ENCODE measurements around the gene NOXA1.

- TF ChIP-seq POLR2A (IDR thresholded peaks at IDR 0.05; ENCODE audit: control extremely low read depth in 1 of 2, low read depth in 2 of 2, low read length in 2 of 2) (no peak), PHF8 (conservative IDR thresholded peaks at IDR 0.05; ENCODE audit: low read depth, low read length) (no peak), TAF1 (IDR thresholded peaks at IDR 0.05; ENCODE audit: low read depth, low read length) (no peak), TAF7 (optimal IDR thresholded peaks at IDR 0.05; ENCODE audit: borderline replicate concordance, low read depth, low read length) (no peak), POLR2AphosphoS5 (IDR thresholded peaks at IDR 0.05; ENCODE audit: low read depth, low read length) (no peak), TBP (IDR thresholded peaks at IDR 0.05; ENCODE audit: low read depth, low read length) (no peak), E2F6 (IDR thresholded peaks at IDR 0.05) (peak; percentile 61; the same call in 1 of the 2 replicates), JUND (IDR thresholded peaks at IDR 0.05; ENCODE audit: low read length) (no peak), EP300 (IDR thresholded peaks at IDR 0.05; ENCODE audit: borderline replicate concordance in 1 of 2, low read depth in 2 of 2, low read length in 2 of 2) (no peak), ZNF274 (IDR thresholded peaks at IDR 0.05; ENCODE audit: borderline replicate concordance, extremely low read depth, low read length) (no peak), RNF2 (IDR thresholded peaks at IDR 0.05; ENCODE audit: borderline replicate concordance, low read depth, low read length, missing control alignments, poor library complexity, severe bottlenecking) (no peak)
- TF ChIP-seq, protein P1, sequence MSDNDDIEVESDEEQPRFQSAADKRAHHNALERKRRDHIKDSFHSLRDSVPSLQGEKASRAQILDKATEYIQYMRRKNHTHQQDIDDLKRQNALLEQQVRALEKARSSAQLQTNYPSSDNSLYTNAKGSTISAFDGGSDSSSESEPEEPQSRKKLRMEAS (IDR thresholded peaks at IDR 0.05) = 0 out of 2 replicates have a peak, but pooled peaks have one; percentile 43
- TF ChIP-seq, protein P2, sequence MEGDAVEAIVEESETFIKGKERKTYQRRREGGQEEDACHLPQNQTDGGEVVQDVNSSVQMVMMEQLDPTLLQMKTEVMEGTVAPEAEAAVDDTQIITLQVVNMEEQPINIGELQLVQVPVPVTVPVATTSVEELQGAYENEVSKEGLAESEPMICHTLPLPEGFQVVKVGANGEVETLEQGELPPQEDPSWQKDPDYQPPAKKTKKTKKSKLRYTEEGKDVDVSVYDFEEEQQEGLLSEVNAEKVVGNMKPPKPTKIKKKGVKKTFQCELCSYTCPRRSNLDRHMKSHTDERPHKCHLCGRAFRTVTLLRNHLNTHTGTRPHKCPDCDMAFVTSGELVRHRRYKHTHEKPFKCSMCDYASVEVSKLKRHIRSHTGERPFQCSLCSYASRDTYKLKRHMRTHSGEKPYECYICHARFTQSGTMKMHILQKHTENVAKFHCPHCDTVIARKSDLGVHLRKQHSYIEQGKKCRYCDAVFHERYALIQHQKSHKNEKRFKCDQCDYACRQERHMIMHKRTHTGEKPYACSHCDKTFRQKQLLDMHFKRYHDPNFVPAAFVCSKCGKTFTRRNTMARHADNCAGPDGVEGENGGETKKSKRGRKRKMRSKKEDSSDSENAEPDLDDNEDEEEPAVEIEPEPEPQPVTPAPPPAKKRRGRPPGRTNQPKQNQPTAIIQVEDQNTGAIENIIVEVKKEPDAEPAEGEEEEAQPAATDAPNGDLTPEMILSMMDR (IDR thresholded peaks at IDR 0.05; ENCODE audit: control extremely low read depth in 1 of 3, insufficient read depth in 1 of 3, low read depth in 1 of 3, low read length in 3 of 3) = no peak
Measured at GRCh38 chr9:137478962-137479861, 56.0 kb downstream of the NOXA1 start.
